HG02571 (cell line): ENCODE results near the gene ZBTB16.

Experiments
- ATAC-seq: cut with Tn5 transposase; IDR thresholded peaks from one replicate; pipeline ENCODE4 v1.9.1; 2021; ENCODE audit warnings: mild to moderate bottlenecking, moderate library complexity; ENCODE audit not compliant: unreplicated experiment

Gene ZBTB16

GRCh38 chr11:114178656-114179055 lies 119.1 kb downstream of the ZBTB16 start:
- no peak for ATAC-seq

- no peak for ATAC-seq
Measured at GRCh38 chr11:114179234-114179941, 119.9 kb downstream of the ZBTB16 start.

- no peak for ATAC-seq
Measured at GRCh38 chr11:114180301-114181055, 121.0 kb downstream of the ZBTB16 start.

GRCh38 chr11:114181195-114181594 lies 121.7 kb downstream of the ZBTB16 start:
- no peak for ATAC-seq

- no peak for ATAC-seq
Measured at GRCh38 chr11:114181752-114182151, 122.2 kb downstream of the ZBTB16 start.

GRCh38 chr11:114182471-114183043 lies 123.0 kb downstream of the ZBTB16 start:
- ATAC-seq, result no peak

GRCh38 chr11:114183044-114183511 lies 123.6 kb downstream of the ZBTB16 start:
- ATAC-seq, result no peak

GRCh38 chr11:114185436-114185835 lies 125.9 kb downstream of the ZBTB16 start:
- no peak for ATAC-seq

- no peak for ATAC-seq
Measured at GRCh38 chr11:114187173-114187572, 127.7 kb downstream of the ZBTB16 start.

GRCh38 chr11:114188851-114189570 lies 129.5 kb downstream of the ZBTB16 start:
- ATAC-seq, result no peak

GRCh38 chr11:114190630-114191029 lies 131.1 kb downstream of the ZBTB16 start:
- ATAC-seq, result no peak

- no peak for ATAC-seq
Measured at GRCh38 chr11:114191893-114192292, 132.4 kb downstream of the ZBTB16 start.

- ATAC-seq, result no peak
Measured at GRCh38 chr11:114192841-114193389, 133.4 kb downstream of the ZBTB16 start.

- no peak for ATAC-seq
Measured at GRCh38 chr11:114193730-114194679, 134.5 kb downstream of the ZBTB16 start.

- no peak for ATAC-seq
Measured at GRCh38 chr11:114194702-114195101, 135.2 kb downstream of the ZBTB16 start.

GRCh38 chr11:114195151-114195550 lies 135.6 kb downstream of the ZBTB16 start:
- ATAC-seq, result no peak

GRCh38 chr11:114195981-114196731 lies 136.6 kb downstream of the ZBTB16 start:
- no peak for ATAC-seq

GRCh38 chr11:114196997-114197703 lies 137.6 kb downstream of the ZBTB16 start:
- no peak for ATAC-seq
